GM18520 (cell line): ENCODE results near the gene DELE1.
"Not testable (repeated sequence)": the region's sequence is repeated elsewhere in the genome, so short reads cannot be mapped to it uniquely, and the experiment has no call there.

Experiments
- ATAC-seq: cut with Tn5 transposase; IDR thresholded peaks from one replicate; pipeline ENCODE4 v1.9.1; 2021; ENCODE audit not compliant: unreplicated experiment

The DELE1 gene

GRCh38 chr5:141889282-141889871 lies 34.3 kb upstream of the DELE1 start:
- no peak for ATAC-seq

- not testable (repeated sequence) for ATAC-seq
These were observed 33.2 kb upstream of the DELE1 start for GRCh38 chr5:141890429-141890828.

GRCh38 chr5:141897425-141897824 lies 26.2 kb upstream of the DELE1 start:
- no peak for ATAC-seq

GRCh38 chr5:141898448-141899049 lies 25.1 kb upstream of the DELE1 start:
- ATAC-seq, result no peak

- no peak for ATAC-seq
These were observed 21.5 kb upstream of the DELE1 start for GRCh38 chr5:141902015-141902814.

GRCh38 chr5:141903261-141903660 lies 20.4 kb upstream of the DELE1 start:
- no peak for ATAC-seq

- no peak for ATAC-seq
These were observed 19.1 kb upstream of the DELE1 start for GRCh38 chr5:141904551-141904950.

GRCh38 chr5:141906517-141906916 lies 17.2 kb upstream of the DELE1 start:
- ATAC-seq, result no peak

GRCh38 chr5:141906972-141907371 lies 16.7 kb upstream of the DELE1 start:
- ATAC-seq, result no peak

GRCh38 chr5:141908796-141909195 lies 14.9 kb upstream of the DELE1 start:
- ATAC-seq, result no peak

- ATAC-seq, result no peak
These were observed 14.5 kb upstream of the DELE1 start for GRCh38 chr5:141909212-141909611.

- no peak for ATAC-seq
These were observed 13.4 kb upstream of the DELE1 start for GRCh38 chr5:141910271-141910673.

- no peak for ATAC-seq
These were observed 10.0 kb upstream of the DELE1 start for GRCh38 chr5:141913560-141914198.

GRCh38 chr5:141914199-141914743 lies 9.4 kb upstream of the DELE1 start:
- no peak for ATAC-seq

- ATAC-seq, result no peak
These were observed 8.9 kb upstream of the DELE1 start for GRCh38 chr5:141914797-141915196.

- no peak for ATAC-seq
These were observed 7.8 kb upstream of the DELE1 start for GRCh38 chr5:141915881-141916336.

- ATAC-seq, result no peak
These were observed 7.1 kb upstream of the DELE1 start for GRCh38 chr5:141916522-141916921.

- no peak for ATAC-seq
These were observed 5.9 kb upstream of the DELE1 start for GRCh38 chr5:141917760-141918159.

- no peak for ATAC-seq
These were observed 4.2 kb upstream of the DELE1 start for GRCh38 chr5:141919218-141920119.

- no peak for ATAC-seq
These were observed 2.9 kb upstream of the DELE1 start for GRCh38 chr5:141920771-141921170.
